ENCODE measurements around the gene NXNL1.

GRCh38 chr19:17469092-17469480, 8.4 kb upstream of the NXNL1 start:
- TF ChIP-seq POLR2A (IDR thresholded peaks at IDR 0.05): no peak
- TF ChIP-seq POLR2AphosphoS5 (IDR thresholded peaks at IDR 0.05): no peak

All from transverse colon (tissue), 3 donors.